HG03521 (cell line): ENCODE data around the gene DHTKD1.

ENCODE experiments used
- ATAC-seq: cut with Tn5 transposase; IDR thresholded peaks from one replicate; pipeline ENCODE4 v1.9.1; 2021; ENCODE audit warnings: mild to moderate bottlenecking, moderate library complexity; ENCODE audit not compliant: unreplicated experiment

The DHTKD1 gene

DNA sequence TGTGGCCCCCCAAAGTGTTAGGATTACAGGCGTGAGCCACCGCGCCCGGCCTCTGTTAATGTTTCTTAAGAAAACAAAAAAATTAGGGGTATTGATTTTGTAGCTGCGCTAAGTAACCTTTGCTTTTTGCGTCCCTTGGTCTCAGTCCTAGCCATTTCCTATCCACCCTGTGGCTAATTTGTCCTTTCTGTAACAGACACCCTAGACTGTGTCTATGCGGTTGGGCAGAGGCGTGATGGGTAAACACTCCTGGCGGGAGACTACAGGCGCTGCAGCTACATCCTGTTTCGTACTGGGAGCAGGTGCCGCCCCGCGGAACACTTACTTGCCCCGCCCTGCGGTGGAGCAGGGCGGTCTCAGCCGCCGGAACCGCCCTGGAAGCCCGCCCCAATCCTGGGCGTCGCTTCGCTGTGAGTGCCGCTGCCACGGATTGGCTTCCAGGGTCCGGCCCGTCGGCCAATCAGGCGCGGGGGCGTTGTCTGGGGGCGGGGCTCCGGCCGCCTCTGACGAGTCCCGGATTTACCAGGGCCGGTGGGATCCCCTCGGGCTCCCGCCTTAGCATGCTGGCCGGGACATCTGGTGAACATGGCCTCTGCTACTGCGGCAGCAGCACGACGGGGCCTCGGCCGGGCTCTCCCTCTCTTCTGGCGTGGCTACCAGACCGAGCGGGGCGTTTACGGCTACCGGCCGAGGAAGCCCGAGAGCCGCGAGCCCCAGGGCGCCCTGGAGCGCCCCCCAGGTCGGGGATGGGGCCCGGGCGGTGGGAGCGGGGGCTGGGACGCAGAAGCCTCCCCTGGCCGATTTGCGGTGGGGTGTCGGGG is at the start of gene DHTKD1:
DHTKD1 (plus strand) TSS at position 506 of the 821 bp plus-strand sequence; CDS start at position 586, 80 bp downstream.
- peak; percentile 97 for ATAC-seq

GRCh38 chr10:12019283-12019971 is 49.3 kb upstream of the DHTKD1 start:
- ATAC-seq, result no peak

DNA sequence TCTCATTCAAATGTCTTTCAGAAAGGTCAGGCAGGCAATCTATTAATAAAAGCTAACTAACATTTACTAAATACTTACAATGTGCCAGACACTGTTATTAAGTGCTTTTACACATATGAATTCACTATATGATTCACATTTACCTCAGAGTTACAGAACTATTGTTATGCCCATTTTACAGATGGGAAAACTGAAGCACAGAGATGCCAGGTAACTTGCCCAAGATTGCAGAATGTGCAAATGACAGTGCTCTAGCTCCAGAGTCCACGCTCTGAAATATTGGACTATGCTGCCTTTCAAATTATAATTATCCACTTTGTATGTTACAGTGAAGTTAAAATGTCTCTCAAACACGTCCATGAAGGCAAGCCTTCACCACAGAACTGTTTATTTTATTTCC is 48.2 kb upstream of the DHTKD1 start:
- no peak for ATAC-seq

DNA sequence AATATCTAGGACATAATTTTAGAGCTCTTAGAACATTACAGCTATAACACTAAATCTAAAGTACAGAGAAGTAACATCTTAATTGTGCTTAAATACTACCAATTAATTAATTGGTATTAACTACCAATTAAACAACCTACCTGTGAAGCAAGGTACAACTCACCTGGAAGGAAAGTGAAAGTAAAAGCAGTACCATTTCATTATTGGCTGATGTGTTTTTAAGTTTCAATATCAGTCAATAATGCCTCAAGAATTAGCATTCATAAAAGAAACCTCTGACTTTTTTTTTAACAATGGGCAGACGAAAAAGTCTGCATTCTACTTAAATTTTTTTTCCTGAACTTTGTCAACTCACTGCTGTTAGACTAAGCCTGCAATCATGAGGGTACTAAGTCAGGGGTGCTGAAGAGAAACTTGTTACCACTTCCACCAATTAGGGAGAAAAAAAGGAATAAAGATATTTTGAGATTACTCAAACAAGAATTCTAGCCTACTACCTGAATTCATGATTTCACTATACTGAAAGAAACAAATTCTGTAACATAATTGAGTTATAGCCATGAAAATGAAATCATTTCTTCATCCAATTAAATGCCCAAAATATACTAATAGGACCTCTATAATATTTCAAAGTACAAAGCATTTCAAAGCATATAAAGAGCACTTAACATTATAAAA is 46.0 kb upstream of the DHTKD1 start:
- no peak for ATAC-seq

- no peak for ATAC-seq
Measured at GRCh38 chr10:12025591-12025990, 43.2 kb upstream of the DHTKD1 start.

- peak; percentile 88 for ATAC-seq
Measured at GRCh38 chr10:12027539-12027938, 41.2 kb upstream of the DHTKD1 start.

- no peak for ATAC-seq
Measured at GRCh38 chr10:12031404-12031803, 37.4 kb upstream of the DHTKD1 start.

- ATAC-seq, result no peak
Measured at GRCh38 chr10:12036073-12036655, 32.6 kb upstream of the DHTKD1 start.

- ATAC-seq, result no peak
Measured at GRCh38 chr10:12041766-12042408, 26.9 kb upstream of the DHTKD1 start.

DNA sequence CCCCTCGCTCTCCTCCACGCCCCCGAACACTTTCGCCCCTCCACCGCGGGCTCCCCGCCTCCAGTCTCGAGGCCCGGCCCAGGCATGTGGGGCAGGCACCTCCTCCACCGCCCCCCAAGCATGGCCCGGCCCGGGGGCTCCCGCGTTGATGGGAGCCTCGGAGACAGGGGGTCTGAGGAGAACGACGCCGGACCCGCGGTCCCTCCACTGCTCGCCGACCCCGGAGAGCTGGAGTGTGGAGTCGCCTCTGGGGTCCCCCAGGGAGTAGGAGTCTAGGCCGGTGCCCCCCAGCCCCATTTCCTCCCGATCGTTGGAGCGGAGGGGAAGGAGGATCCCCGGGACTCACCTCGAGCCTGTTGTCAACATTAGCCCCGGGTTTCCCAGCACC is 26.4 kb upstream of the DHTKD1 start:
- ATAC-seq, result peak; percentile 11

DNA sequence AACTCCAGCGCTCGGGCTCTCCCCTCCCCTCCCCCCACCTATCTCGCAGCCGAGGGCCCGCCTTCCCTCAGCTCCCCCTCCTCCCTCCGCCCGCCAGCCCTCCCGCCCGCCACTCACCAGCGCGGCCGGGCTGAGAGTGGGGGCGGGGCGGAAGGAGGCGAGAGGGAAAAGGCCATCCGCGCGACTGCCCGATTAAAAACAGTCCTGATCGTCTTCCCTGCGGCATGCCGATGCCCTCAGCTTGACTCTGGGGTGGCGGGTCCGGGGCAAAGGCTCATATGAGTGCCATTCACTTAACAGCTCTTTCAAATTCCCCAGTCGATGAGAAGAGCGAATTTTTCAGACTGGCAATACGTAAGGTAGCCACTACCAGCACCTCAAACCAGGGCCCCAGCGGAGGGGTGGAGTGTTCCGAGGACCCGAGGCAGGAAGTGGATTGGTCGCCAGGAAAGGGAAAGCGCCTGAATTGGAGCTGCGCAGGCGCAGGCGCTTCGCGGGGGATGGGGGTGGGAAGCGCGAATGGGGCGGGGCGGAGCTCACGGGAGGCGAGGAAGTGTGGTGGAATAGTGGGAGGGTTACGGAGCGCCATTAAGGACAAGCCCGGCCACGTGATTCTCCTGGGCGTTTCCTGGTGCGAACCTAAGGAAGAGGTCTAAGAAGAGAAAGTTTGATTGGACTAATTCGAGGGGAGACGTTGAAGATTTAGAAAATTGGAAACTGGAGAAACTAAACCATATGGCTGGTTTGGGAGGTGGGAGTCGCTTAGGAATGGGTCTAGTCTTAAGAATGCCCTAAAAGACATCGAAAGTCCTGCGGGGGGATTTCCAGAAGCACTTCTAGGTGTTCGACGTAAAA is 25.7 kb upstream of the DHTKD1 start, which contains the start of gene UPF2:
UPF2 (minus strand) TSS at position 13 of the 855 bp plus-strand sequence. CDS start 7,386 bp downstream, outside the sequence.
- peak; percentile 51 for ATAC-seq

DNA sequence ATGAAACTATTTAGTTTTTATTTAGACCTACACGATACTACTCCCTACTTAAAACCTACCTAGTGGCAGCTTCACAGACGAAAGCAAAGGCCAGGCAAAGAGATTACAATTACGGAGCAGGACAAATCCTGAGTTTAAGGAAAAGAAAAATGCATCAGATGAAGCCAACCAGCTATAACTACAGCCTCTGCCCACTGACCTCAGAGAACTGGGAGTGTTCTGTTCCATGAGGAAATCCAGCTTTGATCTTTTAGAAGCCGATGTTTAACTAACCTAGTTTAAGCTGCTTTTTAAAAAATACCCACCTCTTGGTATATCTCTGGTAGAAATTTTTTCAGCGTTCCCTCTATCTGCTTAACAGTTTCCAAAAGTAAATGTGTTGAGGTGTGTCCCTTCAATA is 23.2 kb upstream of the DHTKD1 start:
- no peak for ATAC-seq

GRCh38 chr10:12048547-12048946 is 20.2 kb upstream of the DHTKD1 start:
- no peak for ATAC-seq

GRCh38 chr10:12050528-12050927 is 18.2 kb upstream of the DHTKD1 start:
- no peak for ATAC-seq

GRCh38 chr10:12051241-12051640 is 17.5 kb upstream of the DHTKD1 start:
- no peak for ATAC-seq

DNA sequence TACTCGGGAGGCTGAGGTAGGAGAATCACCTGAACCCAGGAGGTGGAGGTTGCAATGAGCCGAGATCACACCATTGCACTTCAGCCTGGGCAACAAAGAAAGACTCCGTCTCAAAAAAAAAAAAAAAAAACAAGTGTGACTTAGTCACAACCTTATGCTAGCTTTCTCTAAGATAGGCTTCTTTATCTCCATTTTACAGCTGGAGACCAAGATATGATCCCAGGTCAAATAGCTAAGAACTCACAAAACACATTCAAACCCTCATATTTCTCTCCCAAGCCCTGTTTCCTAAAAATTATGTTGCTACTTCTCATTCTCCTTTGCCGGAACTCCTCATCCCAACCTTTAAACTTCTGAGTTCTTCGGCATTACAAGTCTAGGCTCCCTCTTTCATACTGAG is 13.0 kb upstream of the DHTKD1 start:
- no peak for ATAC-seq

GRCh38 chr10:12056748-12057147 is 12.0 kb upstream of the DHTKD1 start:
- no peak for ATAC-seq

- no peak for ATAC-seq
Measured at GRCh38 chr10:12061124-12061523, 7.6 kb upstream of the DHTKD1 start.

- no peak for ATAC-seq
Measured at GRCh38 chr10:12062754-12063482, 5.8 kb upstream of the DHTKD1 start.
